ENCODE data around the gene SPC24. TPM values are rescaled to one million over a fixed set of nuclear protein-coding genes. Genes with fewer than 3 reads are reported as not detected.
"Not testable (repeated sequence)": the region's sequence is repeated elsewhere in the genome, so short reads cannot be mapped to it uniquely, and the experiment has no call there.

SPC24 gene
- total RNA-seq, 1 donor from 2014 or later = 2.7 TPM

DNA sequence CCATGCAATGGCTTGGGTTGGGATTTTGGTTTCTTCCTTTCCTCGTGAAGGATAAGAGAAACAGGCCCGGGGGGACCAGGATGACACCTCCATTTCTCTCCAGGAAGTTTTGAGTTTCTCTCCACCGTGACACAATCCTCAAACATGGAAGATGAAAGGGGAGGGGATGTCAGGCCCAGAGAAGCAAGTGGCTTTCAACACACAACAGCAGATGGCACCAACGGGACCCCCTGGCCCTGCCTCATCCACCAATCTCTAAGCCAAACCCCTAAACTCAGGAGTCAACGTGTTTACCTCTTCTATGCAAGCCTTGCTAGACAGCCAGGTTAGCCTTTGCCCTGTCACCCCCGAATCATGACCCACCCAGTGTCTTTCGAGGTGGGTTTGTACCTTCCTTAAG is 24.1 kb downstream of the SPC24 start:
- H3K27ac ChIP-seq = peak overlapping the region; percentile 61
- TF ChIP-seq POLR2A (IDR thresholded peaks at IDR 0.05) = no peak
- TF ChIP-seq POLR2AphosphoS5 (IDR thresholded peaks at IDR 0.05; ENCODE audit: insufficient read depth in 1 of 2, low read depth in 1 of 2) = no peak
- TF ChIP-seq, protein P1, sequence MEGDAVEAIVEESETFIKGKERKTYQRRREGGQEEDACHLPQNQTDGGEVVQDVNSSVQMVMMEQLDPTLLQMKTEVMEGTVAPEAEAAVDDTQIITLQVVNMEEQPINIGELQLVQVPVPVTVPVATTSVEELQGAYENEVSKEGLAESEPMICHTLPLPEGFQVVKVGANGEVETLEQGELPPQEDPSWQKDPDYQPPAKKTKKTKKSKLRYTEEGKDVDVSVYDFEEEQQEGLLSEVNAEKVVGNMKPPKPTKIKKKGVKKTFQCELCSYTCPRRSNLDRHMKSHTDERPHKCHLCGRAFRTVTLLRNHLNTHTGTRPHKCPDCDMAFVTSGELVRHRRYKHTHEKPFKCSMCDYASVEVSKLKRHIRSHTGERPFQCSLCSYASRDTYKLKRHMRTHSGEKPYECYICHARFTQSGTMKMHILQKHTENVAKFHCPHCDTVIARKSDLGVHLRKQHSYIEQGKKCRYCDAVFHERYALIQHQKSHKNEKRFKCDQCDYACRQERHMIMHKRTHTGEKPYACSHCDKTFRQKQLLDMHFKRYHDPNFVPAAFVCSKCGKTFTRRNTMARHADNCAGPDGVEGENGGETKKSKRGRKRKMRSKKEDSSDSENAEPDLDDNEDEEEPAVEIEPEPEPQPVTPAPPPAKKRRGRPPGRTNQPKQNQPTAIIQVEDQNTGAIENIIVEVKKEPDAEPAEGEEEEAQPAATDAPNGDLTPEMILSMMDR (IDR thresholded peaks at IDR 0.05) = no peak
- H3K9me3 ChIP-seq = no peaks in the 10 kb centered on the region
- H3K4me1 ChIP-seq = peaks cover 3% of the 10 kb centered on the region
- H3K36me3 ChIP-seq = peaks cover 0 to 46% of the 10 kb centered on the region in 2 donors
- no peak overlapping the region for H3K4me3 ChIP-seq
- intact Hi-C loops (cut with DNase I) = loop anchor here (5.0 kb wide), 2 partner anchors 94 to 156 kb away; no protein-coding TSS in a partner anchor
- DNase-seq (ENCODE audit: extremely low spot score in 2 of 2) = no peak
- no peaks in the 10 kb centered on the region for H3K27me3 ChIP-seq

DNA sequence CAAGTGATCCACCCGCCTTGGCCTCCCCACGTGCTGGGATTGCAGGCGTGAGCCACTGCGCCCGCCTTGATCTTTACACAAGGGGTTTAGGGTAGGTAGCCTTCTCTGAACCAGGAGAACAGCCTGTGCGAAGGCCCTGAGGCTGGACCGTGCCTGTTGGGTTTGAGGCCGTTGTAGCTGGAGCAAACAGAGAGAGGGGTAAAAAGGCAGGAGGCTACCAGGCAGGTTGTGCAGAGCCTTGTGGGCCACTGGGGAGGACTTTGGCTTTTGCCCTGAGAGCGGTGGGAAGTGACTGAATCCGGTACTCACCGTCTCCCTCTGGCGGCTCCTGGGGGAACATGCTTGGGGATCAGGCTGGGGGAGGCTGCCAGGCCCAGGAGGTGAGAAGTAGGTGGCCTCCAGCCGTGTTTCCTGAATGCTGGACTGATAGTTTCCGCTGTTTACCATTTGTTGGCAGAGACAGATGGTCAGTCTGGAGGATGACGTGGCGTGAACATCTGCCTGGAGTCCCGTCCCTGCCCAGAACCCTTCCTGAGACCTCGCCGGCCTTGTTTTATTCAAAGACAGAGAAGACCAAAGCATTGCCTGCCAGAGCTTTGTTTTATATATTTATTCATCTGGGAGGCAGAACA is 24.6 kb downstream of the SPC24 start:
- TF ChIP-seq POLR2A (IDR thresholded peaks at IDR 0.05) = no peak
- TF ChIP-seq POLR2AphosphoS5 (IDR thresholded peaks at IDR 0.05; ENCODE audit: insufficient read depth in 1 of 2, low read depth in 1 of 2) = peak in 1 of 2 donors; percentile 58
- TF ChIP-seq, protein P1 (IDR thresholded peaks at IDR 0.05) = peak; percentile 59 to 87 (median 76)
- Histone ChIP-seq H3K4me1 (peaks cover 4% of the 10 kb centered on the region), H3K36me3 (peaks cover 0 to 46% of the 10 kb centered on the region in 2 donors), H3K27me3 (no peaks in the 10 kb centered on the region), H3K4me3 (no peak overlapping the region), H3K27ac (peak overlapping the region; percentile 61), H3K9me3 (no peaks in the 10 kb centered on the region)
- no peak for DNase-seq (ENCODE audit: extremely low spot score in 2 of 2)
- intact Hi-C loops (cut with DNase I) = loop anchor here (5.0 kb wide), 2 partner anchors 94 to 156 kb away; no protein-coding TSS in a partner anchor

DNA sequence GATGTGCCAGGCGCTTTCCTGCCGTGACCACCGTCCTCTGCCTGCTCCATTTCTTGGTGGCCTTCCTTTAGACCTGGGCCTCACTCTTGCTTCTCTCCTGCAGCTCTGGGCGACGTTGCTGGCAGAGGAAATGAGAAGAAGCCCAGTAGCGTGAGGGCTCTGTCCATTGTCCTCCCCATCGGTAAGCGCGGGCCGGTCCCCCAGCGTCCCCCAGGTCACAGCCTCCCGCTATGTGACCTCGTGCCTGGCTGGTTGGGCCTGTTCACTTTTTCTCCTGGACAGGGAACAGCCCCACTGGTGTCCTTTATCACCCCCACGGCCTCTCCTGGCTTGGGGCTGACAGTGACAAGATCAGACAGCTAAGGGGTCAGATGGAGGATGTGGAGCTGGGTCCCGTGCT is 27.7 kb downstream of the SPC24 start:
- H3K9me3 ChIP-seq = no peaks in the 10 kb centered on the region
- TF ChIP-seq POLR2AphosphoS5 (IDR thresholded peaks at IDR 0.05; ENCODE audit: insufficient read depth in 1 of 2, low read depth in 1 of 2) = no peak
- TF ChIP-seq, protein P1 (IDR thresholded peaks at IDR 0.05) = no peak
- peaks cover 0 to 57% of the 10 kb centered on the region in 2 donors for H3K36me3 ChIP-seq
- no peaks in the 10 kb centered on the region for H3K27me3 ChIP-seq
- H3K27ac ChIP-seq = peak overlapping the region; percentile 69
- peaks cover 4% of the 10 kb centered on the region for H3K4me1 ChIP-seq
- H3K4me3 ChIP-seq = no peak overlapping the region
- intact Hi-C loops (cut with DNase I) = no loop called here
- DNase-seq (ENCODE audit: extremely low spot score in 2 of 2) = no peak

DNA sequence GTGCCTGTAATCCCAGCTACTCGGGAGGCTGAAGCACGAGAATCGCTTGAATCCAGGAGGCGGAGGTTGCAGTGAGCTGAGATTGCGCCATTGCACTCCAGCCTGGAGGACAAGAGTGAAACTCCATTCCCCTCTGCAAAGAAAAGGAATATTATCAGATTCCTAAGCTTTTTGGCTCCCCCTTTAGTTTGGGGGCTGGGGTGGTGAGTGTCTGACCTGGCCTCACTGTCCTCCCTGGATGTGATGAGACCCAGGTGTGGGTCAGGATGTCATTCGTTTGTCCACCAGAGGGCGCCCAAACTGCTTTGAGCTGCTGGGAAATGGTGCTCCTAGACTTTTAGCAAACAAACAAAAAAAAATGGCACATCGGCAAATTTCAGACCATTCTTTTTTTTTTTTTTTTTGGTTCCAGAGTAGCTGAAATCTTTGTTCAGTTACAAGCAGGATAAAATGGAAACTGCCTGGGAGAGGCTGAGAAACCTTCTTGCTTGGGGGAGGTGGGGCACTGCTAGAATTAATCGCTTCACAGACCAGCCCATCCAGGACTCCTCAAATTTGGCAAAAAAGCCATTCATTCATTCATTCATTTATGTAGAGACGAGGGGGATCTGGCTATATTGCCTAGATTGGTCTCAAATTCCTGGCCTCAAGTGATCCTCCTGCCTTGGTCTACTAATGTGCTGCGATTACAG is 29.4 kb downstream of the SPC24 start:
- Histone ChIP-seq H3K9me3 (no peaks in the 10 kb centered on the region), H3K27me3 (no peaks in the 10 kb centered on the region), H3K36me3 (peaks cover 0 to 63% of the 10 kb centered on the region in 2 donors), H3K27ac (peak overlapping the region; percentile 69), H3K4me1 (peaks cover 4% of the 10 kb centered on the region), H3K4me3 (no peak overlapping the region)
- intact Hi-C loops (cut with DNase I) = no loop called here
- no peak for TF ChIP-seq POLR2A (IDR thresholded peaks at IDR 0.05)
- TF ChIP-seq, protein P1 (IDR thresholded peaks at IDR 0.05) = peak; percentile 72 to 80 (median 78)
- TF ChIP-seq POLR2AphosphoS5 (IDR thresholded peaks at IDR 0.05; ENCODE audit: insufficient read depth in 1 of 2, low read depth in 1 of 2) = peak; percentile 37
- no peak for DNase-seq (ENCODE audit: extremely low spot score in 2 of 2)

DNA sequence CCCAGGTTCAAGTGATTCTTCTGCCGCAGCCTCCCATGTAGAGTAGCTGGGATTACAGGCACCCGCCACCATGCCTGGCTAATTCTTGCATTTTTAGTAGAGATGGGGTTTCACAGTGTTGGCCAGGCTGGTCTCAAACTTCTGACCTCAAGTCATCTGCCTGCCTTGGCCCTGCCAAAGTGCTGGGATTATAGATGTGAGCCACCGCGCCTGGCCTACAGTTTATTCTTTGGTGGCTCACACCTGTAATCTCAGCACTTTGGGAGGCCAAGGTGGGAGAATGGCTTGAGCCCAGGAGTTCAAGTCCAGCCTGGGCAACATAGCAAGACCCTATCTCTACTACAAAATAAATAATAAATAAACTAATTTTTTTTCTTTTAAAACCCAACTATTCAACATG is 31.4 kb downstream of the SPC24 start:
- intact Hi-C loops (cut with DNase I); H3K27ac ChIP-seq: not testable (repeated sequence)
- peaks cover 0 to 71% of the 10 kb centered on the region in 2 donors for H3K36me3 ChIP-seq

More for the DNA sequence above, 31.4 kb downstream of the SPC24 start:
- H3K4me3 ChIP-seq; DNase-seq (ENCODE audit: extremely low spot score in 2 of 2); H3K27me3 ChIP-seq; H3K9me3 ChIP-seq; H3K4me1 ChIP-seq: not testable (repeated sequence)

Data from vagina (tissue), 2 donors.